GM06990 (cell line): ENCODE data around the gene TUBB4A.

Source experiments
- DNase-seq: peaks from one replicate; pipeline ENCODE4 v3.0.0-alpha.2; 2011; ENCODE audit not compliant: insufficient read length; ENCODE audit errors: extremely low read depth
- H3K27me3 ChIP-seq: replicated peaks from 2 replicates; pipeline ENCODE4 v1.6.0; 2011; ENCODE audit warnings: low read length; ENCODE audit not compliant: control insufficient read depth, insufficient read depth
- H3K36me3 ChIP-seq: 2 replicates; pipeline ENCODE4 v1.5.1; 2011; ENCODE audit warnings: low read length; ENCODE audit not compliant: control insufficient read depth, insufficient read depth
- H3K4me3 ChIP-seq: replicated peaks from 2 replicates; pipeline ENCODE4 v1.5.1; 2011; ENCODE audit warnings: low read depth, mild to moderate bottlenecking, control low read depth, low read length
- TF ChIP-seq, protein P1 (sequence below): IDR thresholded peaks from 2 replicates; pipeline ENCODE4 v1.5.1; 2011; ENCODE audit warnings: low read length, control low read depth, mild to moderate bottlenecking, inconsistent platforms; ENCODE audit not compliant: insufficient read depth, poor library complexity, severe bottlenecking

The TUBB4A gene

DNA sequence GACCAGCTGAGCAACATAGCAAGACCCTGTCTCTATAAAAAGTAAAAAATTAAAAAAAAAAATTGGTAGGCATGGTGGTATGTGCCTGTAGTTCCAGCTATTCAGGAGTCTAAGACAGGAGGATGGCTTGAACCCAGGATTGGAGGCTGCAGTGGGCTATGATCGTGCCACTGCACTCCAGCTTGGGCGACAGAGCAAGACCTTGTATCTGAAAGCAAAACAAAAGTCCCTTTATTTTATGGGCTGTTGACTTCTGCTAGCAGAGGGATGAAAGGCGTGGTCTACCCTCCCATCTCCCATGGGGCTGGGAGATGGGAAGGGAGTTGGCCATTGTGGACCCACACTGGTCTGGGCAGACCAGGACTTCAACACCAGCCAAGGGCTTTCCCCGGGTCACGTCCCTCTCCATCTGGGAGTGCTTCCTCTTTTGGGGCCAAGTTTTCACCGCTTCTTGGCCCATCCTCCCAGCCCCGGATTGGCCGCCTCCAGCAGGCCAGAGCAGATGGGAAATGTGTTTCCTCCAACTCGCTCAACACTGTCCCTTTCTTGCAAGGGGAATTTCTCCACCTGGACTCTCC lies 26.5 kb upstream of the TUBB4A start:
- no peaks in the 10 kb centered on the region for H3K27me3 ChIP-seq
- no peaks in the 10 kb centered on the region; the same call in 1 of the 2 replicates for H3K36me3 ChIP-seq
- DNase-seq: peak; percentile 77
- peak overlapping the region; percentile 46 for H3K4me3 ChIP-seq
- TF ChIP-seq, protein P1, sequence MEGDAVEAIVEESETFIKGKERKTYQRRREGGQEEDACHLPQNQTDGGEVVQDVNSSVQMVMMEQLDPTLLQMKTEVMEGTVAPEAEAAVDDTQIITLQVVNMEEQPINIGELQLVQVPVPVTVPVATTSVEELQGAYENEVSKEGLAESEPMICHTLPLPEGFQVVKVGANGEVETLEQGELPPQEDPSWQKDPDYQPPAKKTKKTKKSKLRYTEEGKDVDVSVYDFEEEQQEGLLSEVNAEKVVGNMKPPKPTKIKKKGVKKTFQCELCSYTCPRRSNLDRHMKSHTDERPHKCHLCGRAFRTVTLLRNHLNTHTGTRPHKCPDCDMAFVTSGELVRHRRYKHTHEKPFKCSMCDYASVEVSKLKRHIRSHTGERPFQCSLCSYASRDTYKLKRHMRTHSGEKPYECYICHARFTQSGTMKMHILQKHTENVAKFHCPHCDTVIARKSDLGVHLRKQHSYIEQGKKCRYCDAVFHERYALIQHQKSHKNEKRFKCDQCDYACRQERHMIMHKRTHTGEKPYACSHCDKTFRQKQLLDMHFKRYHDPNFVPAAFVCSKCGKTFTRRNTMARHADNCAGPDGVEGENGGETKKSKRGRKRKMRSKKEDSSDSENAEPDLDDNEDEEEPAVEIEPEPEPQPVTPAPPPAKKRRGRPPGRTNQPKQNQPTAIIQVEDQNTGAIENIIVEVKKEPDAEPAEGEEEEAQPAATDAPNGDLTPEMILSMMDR: no peak

DNA sequence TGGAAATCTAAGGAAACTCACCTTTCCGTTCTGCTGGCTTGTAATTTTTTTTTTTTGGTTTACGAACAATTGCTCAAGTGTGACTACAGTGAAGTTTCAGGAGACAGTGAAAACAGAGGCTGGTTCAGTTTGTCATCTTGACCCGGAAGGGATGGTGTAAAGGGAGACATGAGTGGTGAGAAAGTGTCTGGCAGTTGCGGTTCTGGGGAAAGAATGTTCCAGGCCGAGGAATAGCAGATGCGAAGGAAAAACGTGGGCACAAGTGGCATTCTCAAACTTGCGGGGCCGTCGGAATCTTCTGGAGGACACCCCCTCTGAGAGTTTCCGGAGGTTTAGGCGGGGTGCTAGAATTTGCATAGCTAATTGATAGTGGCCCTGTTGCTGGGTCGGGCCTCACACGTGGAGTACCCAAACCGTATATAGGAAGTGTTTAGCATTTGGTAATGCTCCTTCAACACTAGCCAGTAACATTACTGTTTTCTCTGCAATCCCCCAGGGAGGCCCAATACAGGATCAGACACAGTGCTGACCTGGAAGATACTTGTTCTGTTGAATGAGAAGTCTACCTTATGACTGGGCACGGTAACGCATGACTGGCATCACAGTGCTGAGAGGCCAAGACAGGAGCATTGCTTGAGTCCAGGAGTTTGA lies 25.9 kb upstream of the TUBB4A start:
- peak overlapping the region; percentile 49 for H3K4me3 ChIP-seq

DNA sequence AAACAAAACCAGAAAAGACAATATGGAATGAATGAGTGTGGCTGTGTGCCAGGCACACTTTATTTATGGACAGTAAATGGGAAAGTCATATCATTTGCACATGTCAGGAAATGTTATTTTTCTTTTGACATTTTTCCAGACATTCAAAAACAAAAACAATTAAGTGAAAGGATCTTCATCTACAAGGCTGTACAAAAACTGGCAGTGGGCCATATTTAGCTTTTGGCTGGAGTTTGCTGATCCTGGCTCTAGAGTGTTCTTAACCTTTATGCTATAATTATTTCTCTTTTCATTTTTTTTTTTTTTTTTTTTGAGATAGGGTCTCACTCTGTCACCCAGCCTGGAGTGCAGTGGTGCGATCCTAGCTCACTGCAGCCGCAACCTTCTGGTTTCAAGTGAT lies 22.2 kb upstream of the TUBB4A start:
- TF ChIP-seq, protein P1: no peak
- H3K36me3 ChIP-seq: no peaks in the 10 kb centered on the region
- H3K4me3 ChIP-seq: no peak overlapping the region
- H3K27me3 ChIP-seq: no peaks in the 10 kb centered on the region
- DNase-seq: no peak

More for the DNA sequence above, 25.9 kb upstream of the TUBB4A start:
- TF ChIP-seq, protein P1: no peak
- Histone ChIP-seq H3K27me3 (no peaks in the 10 kb centered on the region), H3K36me3 (no peaks in the 10 kb centered on the region; the same call in 1 of the 2 replicates)
- DNase-seq: peak; percentile 85

DNA sequence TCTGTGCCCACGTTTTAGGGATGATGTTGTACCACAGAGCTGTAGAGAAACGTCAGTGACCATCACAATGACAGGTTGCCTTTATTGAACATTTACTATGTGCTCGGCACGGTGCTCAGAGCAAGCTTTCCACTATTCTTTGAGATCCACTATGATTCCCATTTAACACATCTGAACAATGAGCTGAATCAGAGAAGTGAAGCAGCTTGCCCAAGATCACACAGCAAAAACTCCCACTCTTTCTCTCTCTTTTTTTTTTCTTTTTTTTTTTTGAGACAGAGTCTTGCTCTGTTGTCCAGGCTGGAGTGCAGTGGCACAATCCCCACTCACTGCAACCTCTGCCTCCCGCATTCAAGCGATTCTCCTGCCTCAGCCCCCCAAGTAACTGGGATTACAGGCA lies 20.6 kb upstream of the TUBB4A start:
- no peaks in the 10 kb centered on the region for H3K36me3 ChIP-seq
- H3K27me3 ChIP-seq: no peaks in the 10 kb centered on the region
- DNase-seq: no peak
- TF ChIP-seq, protein P1: no peak
- peak overlapping the region; percentile 39 for H3K4me3 ChIP-seq

DNA sequence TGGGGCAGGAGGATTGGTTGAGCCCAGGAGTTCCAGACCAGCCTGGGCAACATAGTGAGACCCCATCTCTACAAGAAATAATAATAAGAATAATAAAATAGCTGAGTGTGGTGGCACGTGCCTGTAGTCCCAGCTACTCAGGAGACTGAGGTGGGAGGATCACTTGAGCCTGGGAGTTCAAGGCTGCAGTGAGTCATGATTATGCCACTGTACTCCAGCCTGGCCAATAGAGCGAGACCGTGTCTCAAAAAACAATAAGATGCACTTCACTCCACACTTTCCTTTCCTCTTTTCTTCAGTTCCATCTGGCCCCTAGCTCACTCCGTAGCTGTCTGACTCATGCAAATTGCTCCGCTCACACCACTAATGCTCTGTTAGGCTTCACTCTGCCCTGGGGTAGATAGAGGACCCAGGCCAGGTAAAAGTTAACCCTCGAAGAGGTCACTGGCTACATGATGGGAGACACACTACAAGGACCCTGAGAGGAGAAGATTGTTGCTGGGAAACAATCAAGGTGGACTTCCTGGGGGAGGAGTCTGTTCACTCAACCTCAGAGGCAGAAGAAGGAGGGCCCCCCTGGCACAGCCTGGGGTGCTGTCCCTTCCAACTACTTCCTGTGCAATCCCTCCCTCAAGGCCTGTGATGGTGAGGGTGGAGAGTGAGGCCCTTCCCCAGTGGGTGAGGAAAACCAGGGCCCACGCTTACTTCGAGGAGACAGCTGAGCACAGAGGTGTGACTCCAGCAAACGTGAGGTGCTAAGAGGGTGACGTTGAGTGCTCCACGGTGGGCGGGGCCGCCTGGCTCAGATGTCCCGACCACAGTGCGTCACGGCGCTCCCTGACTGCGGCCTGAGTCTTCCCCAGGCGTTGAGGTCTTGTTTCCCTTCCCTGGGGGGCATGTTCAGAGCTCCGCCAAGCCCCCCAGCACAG lies 19.9 kb upstream of the TUBB4A start:
- peak overlapping the region; percentile 39 for H3K4me3 ChIP-seq
- no peaks in the 10 kb centered on the region for H3K36me3 ChIP-seq
- no peaks in the 10 kb centered on the region for H3K27me3 ChIP-seq
- TF ChIP-seq, protein P1: no peak
- DNase-seq: peak; percentile 91
